Caco-2 (cell line): ENCODE data around the gene HMMR. TPM values are rescaled to one million over a fixed set of nuclear protein-coding genes. Genes with fewer than 3 reads are reported as not detected.

ENCODE experiments used
- BruUV-seq: library from RNA; stranded (reverse); fragments of 400-500 nt; replicated peaks from 2 replicates; lab custom pipeline; 2021; lab: Mats Ljungman, UMichigan
- CTCF ChIA-PET: fragments of 300-600 bp; sonication (Branson Sonifier 250); formaldehyde crosslinking; loops from one replicate; lab custom pipeline; 2022; ENCODE audit warnings: antibody characterized with exemption; lab: Charles Lee
- POLR2A ChIA-PET: fragments of 300-600 bp; sonication (Branson Sonifier 250); formaldehyde crosslinking; loops from one replicate; lab custom pipeline; 2022; ENCODE audit warnings: antibody characterized with exemption; lab: Charles Lee
- DNase-seq, 2 experiments: peaks; one replicate each; pipeline versions ENCODE4 v3.0.0 to v3.0.0-alpha.2; 2020 to 2022
- H3K27me3 ChIP-seq: replicated peaks from 2 replicates; pipeline ENCODE4 v1.6.0; 2011; ENCODE audit warnings: low read length; ENCODE audit not compliant: control insufficient read depth, insufficient read depth
- H3K36me3 ChIP-seq: 2 replicates; pipeline ENCODE4 v1.5.1; 2011; ENCODE audit warnings: low read length; ENCODE audit not compliant: control insufficient read depth, insufficient read depth
- H3K4me1 ChIP-seq: fragments of 250-450 bp; sonication (Bioruptor Pico); 2 replicates; pipeline ENCODE4 v1.5.1; 2020; ENCODE audit warnings: mild to moderate bottlenecking
- H3K4me3 ChIP-seq: 2 replicates; pipeline ENCODE4 v1.5.1; 2011; ENCODE audit warnings: low read depth, mild to moderate bottlenecking, control low read depth, low read length
- H3K9me3 ChIP-seq: fragments of 250-450 bp; sonication (Bioruptor Pico); 2 replicates; pipeline ENCODE4 v1.5.1; 2020; ENCODE audit warnings: mild to moderate bottlenecking, moderate library complexity
- H3K27ac Mint-ChIP-seq: one replicate; pipeline ENCODE4 v1.8.0; 2022; ENCODE audit warnings: mixed read lengths; ENCODE audit not compliant: unreplicated experiment
- H3K27me3 Mint-ChIP-seq: one replicate; pipeline ENCODE4 v1.8.0; 2022; ENCODE audit warnings: mixed read lengths; ENCODE audit not compliant: insufficient read depth, unreplicated experiment
- H3K36me3 Mint-ChIP-seq: one replicate; pipeline ENCODE4 v1.8.0; 2022; ENCODE audit warnings: mild to moderate bottlenecking, mixed read lengths; ENCODE audit not compliant: insufficient read depth, unreplicated experiment
- H3K4me1 Mint-ChIP-seq: one replicate; pipeline ENCODE4 v1.8.0; 2022; ENCODE audit warnings: low read depth, mixed read lengths; ENCODE audit not compliant: unreplicated experiment
- H3K4me3 Mint-ChIP-seq: one replicate; pipeline ENCODE4 v1.8.0; 2022; ENCODE audit warnings: mild to moderate bottlenecking, moderate library complexity, mixed read lengths; ENCODE audit not compliant: unreplicated experiment
- H3K9me3 Mint-ChIP-seq: one replicate; pipeline ENCODE4 v1.8.0; 2022; ENCODE audit warnings: mixed read lengths; ENCODE audit not compliant: unreplicated experiment
- CTCF ChIP-seq, 2 experiments: fragments of 200-600 bp in 1 of 2; IDR thresholded peaks; 1 replicate in 1 of 2; 2 replicates in 1 of 2; pipeline versions ENCODE4 v1.5.1 to v1.8.0; 2011 to 2022; ENCODE audit warnings: antibody characterized with exemption in 1 of 2, control low read depth in 1 of 2, inconsistent platforms in 1 of 2, low read depth in 1 of 2, low read length in 1 of 2, mild to moderate bottlenecking in 1 of 2, moderate library complexity in 1 of 2; ENCODE audit not compliant: insufficient read depth in 1 of 2, severe bottlenecking in 1 of 2, unreplicated experiment in 1 of 2
- intact Hi-C: fragments of 100-400 bp; cut with micrococcal nuclease; formaldehyde crosslinking; loops from one replicate; pipeline ENCODE4 v1.10.0; 2022; ENCODE audit not compliant: unreplicated experiment
- total RNA-seq: library from RNA; stranded (reverse); gene quantifications from 2 replicates; pipeline ENCODE4 v1.2.3, GENCODE V29; 2022

HMMR gene
- total RNA-seq, 1 experiment from 2014 or later = 64.2 TPM

GRCh38 chr5:163478126-163478981 lies 17.9 kb downstream of the HMMR start:
- POLR2A ChIA-PET = no interaction called here
- BruUV-seq = no TSS peak
- intact Hi-C loops = no loop called here
- Histone ChIP-seq H3K27me3 (no peaks in the 10 kb centered on the region), H3K4me1 (no peaks in the 10 kb centered on the region), H3K4me3 (no peak overlapping the region), H3K9me3 (no peaks in the 10 kb centered on the region), H3K36me3 (no peaks in the 10 kb centered on the region; the same call in 1 of the 2 replicates)
- no peak for DNase-seq
- CTCF ChIA-PET = no interaction called here
- Mint-ChIP-seq H3K4me1 (no peaks in the 10 kb centered on the region), H3K27ac (no peak overlapping the region), H3K27me3 (no peaks in the 10 kb centered on the region), H3K4me3 (no peak overlapping the region), H3K9me3 (no peaks in the 10 kb centered on the region), H3K36me3 (peaks cover 65% of the 10 kb centered on the region)
- no peak for TF ChIP-seq CTCF (IDR thresholded peaks at IDR 0.05; ENCODE audit: insufficient read depth in 1 of 2, low read depth in 1 of 2, low read length in 1 of 2, severe bottlenecking in 1 of 2, unreplicated experiment in 1 of 2)

DNA sequence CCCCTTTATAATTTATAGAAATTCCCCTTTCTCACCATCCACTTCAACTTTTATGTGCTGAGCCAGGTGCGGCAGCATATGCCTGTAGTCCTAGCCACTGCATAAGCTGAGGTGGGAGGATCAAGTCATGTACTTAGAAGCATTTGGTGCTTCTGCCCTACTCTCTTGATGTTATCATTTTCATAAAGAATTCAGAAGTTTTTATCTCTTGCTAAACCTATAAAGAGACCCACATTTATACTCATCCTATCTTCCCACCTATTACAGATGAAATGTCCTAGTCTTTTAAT lies 18.5 kb downstream of the HMMR start:
- Histone ChIP-seq H3K9me3 (no peaks in the 10 kb centered on the region), H3K4me3 (no peak overlapping the region), H3K4me1 (no peaks in the 10 kb centered on the region), H3K27me3 (no peaks in the 10 kb centered on the region), H3K36me3 (no peaks in the 10 kb centered on the region; the same call in 1 of the 2 replicates)
- Mint-ChIP-seq H3K4me3 (no peak overlapping the region), H3K27me3 (no peaks in the 10 kb centered on the region), H3K27ac (no peak overlapping the region), H3K36me3 (peaks cover 62% of the 10 kb centered on the region), H3K9me3 (no peaks in the 10 kb centered on the region), H3K4me1 (no peaks in the 10 kb centered on the region)
- ChIA-PET CTCF (no interaction called here), POLR2A (no interaction called here)
- BruUV-seq = no TSS peak
- no peak for DNase-seq
- TF ChIP-seq CTCF (IDR thresholded peaks at IDR 0.05; ENCODE audit: insufficient read depth in 1 of 2, low read depth in 1 of 2, low read length in 1 of 2, severe bottlenecking in 1 of 2, unreplicated experiment in 1 of 2) = no peak
- intact Hi-C loops = no loop called here

DNA sequence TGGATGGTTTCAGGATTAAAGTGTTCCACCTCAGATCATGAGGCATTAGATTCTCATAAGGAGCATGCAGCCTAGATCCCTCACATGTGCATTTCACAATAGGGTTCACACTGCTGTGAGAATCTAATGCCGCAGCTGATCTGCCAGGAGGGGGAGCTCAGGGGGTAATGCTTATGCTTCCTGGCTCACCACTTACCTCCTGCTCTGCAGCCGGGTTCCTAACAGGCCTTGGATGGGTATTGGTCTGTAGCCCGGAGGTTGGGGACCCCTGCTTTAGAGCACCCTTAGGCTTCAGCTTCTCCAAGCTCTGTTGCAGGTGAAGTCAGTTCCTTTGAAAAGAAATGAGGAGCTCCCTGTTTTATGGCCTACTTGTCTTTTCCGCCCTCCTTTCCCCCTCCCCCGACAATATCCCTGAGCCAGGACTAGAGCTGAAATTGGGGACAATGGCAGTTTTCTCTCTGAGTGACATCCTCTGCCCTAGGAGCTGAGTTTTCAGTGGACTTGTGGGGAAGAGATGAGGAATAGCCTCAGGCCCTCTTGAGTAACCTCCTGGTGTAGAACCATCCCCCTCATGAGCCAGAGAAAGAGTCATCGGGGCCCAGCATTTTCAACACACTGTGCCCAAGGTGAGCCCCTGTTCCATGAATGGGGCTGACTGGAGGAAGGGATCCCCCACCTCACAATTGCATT lies 28.8 kb downstream of the HMMR start:
- intact Hi-C loops = loop anchor here (1.0 kb wide), 1 partner anchor 14 kb away; no protein-coding TSS in a partner anchor
- DNase-seq = peak in 1 of 2 experiments; percentile 41

More for the DNA sequence above, 28.8 kb downstream of the HMMR start:
- no peaks in the 10 kb centered on the region for H3K4me1 Mint-ChIP-seq
- Histone ChIP-seq H3K9me3 (no peaks in the 10 kb centered on the region; the same call in 1 of the 2 replicates), H3K4me1 (no peaks in the 10 kb centered on the region), H3K27me3 (no peaks in the 10 kb centered on the region), H3K4me3 (no peak overlapping the region), H3K36me3 (peaks cover 2% of the 10 kb centered on the region; the same call in 1 of the 2 replicates)
- H3K9me3 Mint-ChIP-seq = peaks cover 6% of the 10 kb centered on the region
- peaks cover 70% of the 10 kb centered on the region for H3K36me3 Mint-ChIP-seq
- BruUV-seq = no TSS peak
- CTCF ChIA-PET = interaction anchor here (1.0 kb wide), 1 partner anchor 16 kb away, joined by 5 read pairs; the partner anchor contains the start of gene MAT2B
- H3K27me3 Mint-ChIP-seq = no peaks in the 10 kb centered on the region
- POLR2A ChIA-PET = interaction anchor here (0.6 kb wide), 1 partner anchor 9 kb away, joined by 3 read pairs; no protein-coding TSS in a partner anchor
- no peak overlapping the region for H3K27ac Mint-ChIP-seq
- no peak overlapping the region for H3K4me3 Mint-ChIP-seq
- TF ChIP-seq CTCF (IDR thresholded peaks at IDR 0.05; ENCODE audit: insufficient read depth in 1 of 2, low read depth in 1 of 2, low read length in 1 of 2, severe bottlenecking in 1 of 2, unreplicated experiment in 1 of 2) = peak in 1 of 2 experiments; percentile 18
